MCF 10A (cell line): Measurements from ENCODE around the gene PPP1R15B. TPM values are rescaled to one million over a fixed set of nuclear protein-coding genes. Genes with fewer than 3 reads are reported as not detected.

Experiments
- BruUV-seq: library from RNA; stranded (reverse); fragments of 400-500 nt; replicated peaks from 2 replicates; lab custom pipeline; 2021; lab: Mats Ljungman, UMichigan
- CTCF ChIA-PET: fragments of 300-600 bp; sonication (Branson Sonifier 250); formaldehyde crosslinking; extraction: SDS; loops from one replicate; lab custom pipeline; 2021; ENCODE audit warnings: antibody characterized with exemption, inconsistent platforms; lab: Yijun Ruan, JAX
- POLR2A ChIA-PET: fragments of 300-600, 350-650 bp; sonication (Branson Sonifier 250); formaldehyde crosslinking; extraction: SDS; loops from one replicate; lab custom pipeline; 2020; ENCODE audit warnings: antibody characterized with exemption, inconsistent platforms; lab: Yijun Ruan, JAX
- DNase-seq: peaks from one replicate; pipeline ENCODE4 v3.0.0-alpha.2; 2018; ENCODE audit not compliant: unreplicated experiment
- H3K27ac Mint-ChIP-seq: one replicate; pipeline ENCODE4 v1.8.0; 2022; ENCODE audit warnings: mild to moderate bottlenecking, low read depth, mixed read lengths; ENCODE audit not compliant: unreplicated experiment
- H3K27me3 Mint-ChIP-seq: one replicate; pipeline ENCODE4 v1.8.0; 2022; ENCODE audit warnings: mixed read lengths; ENCODE audit not compliant: insufficient read depth, unreplicated experiment
- H3K36me3 Mint-ChIP-seq: one replicate; pipeline ENCODE4 v1.8.0; 2022; ENCODE audit warnings: mild to moderate bottlenecking, moderate library complexity, mixed read lengths; ENCODE audit not compliant: insufficient read depth, unreplicated experiment
- H3K4me1 Mint-ChIP-seq: one replicate; pipeline ENCODE4 v1.8.0; 2022; ENCODE audit warnings: mixed read lengths; ENCODE audit not compliant: insufficient read depth, unreplicated experiment
- H3K4me3 Mint-ChIP-seq: one replicate; pipeline ENCODE4 v1.8.0; 2022; ENCODE audit warnings: mild to moderate bottlenecking, moderate library complexity, mixed read lengths; ENCODE audit not compliant: unreplicated experiment
- H3K9me3 Mint-ChIP-seq: one replicate; pipeline ENCODE4 v1.8.0; 2022; ENCODE audit warnings: mixed read lengths; ENCODE audit not compliant: unreplicated experiment
- CTCF ChIP-seq: fragments of 200-600 bp; IDR thresholded peaks from one replicate; pipeline ENCODE4 v1.8.0; 2022; ENCODE audit warnings: antibody characterized with exemption, mild to moderate bottlenecking; ENCODE audit not compliant: unreplicated experiment
- intact Hi-C: fragments of 100-400 bp; cut with micrococcal nuclease; formaldehyde crosslinking; loops from 2 replicates; pipeline ENCODE4 v1.14.1; 2022
- total RNA-seq: library from RNA; stranded (reverse); gene quantifications from 2 replicates; pipeline ENCODE4 v1.2.3, GENCODE V29; 2022

The PPP1R15B gene
- total RNA-seq, 1 experiment from 2014 or later, result 86.0 TPM

- POLR2A ChIA-PET, result interaction anchor here (0.6 to 3.1 kb wide), 9 partner anchors 10 to 391 kb away, joined by 3 to 12 read pairs (median 3); no protein-coding TSS in a partner anchor
- BruUV-seq, result no TSS peak
- DNase-seq, result no peak
- Mint-ChIP-seq H3K9me3 (no peaks in the 10 kb centered on the region), H3K27me3 (no peaks in the 10 kb centered on the region), H3K27ac (no peak overlapping the region), H3K36me3 (peaks cover under 1% of the 10 kb centered on the region), H3K4me3 (no peak overlapping the region), H3K4me1 (no peaks in the 10 kb centered on the region)
- CTCF ChIA-PET, result interaction anchor here (0.6 to 8.0 kb wide), 6 partner anchors 8 to 176 kb away, joined by 3 to 109 read pairs (median 5); no protein-coding TSS in a partner anchor
- no peak for TF ChIP-seq CTCF
- intact Hi-C loops, result no loop called here
Observed at GRCh38 chr1:204390751-204391466, 20.7 kb downstream of the PPP1R15B start.

DNA sequence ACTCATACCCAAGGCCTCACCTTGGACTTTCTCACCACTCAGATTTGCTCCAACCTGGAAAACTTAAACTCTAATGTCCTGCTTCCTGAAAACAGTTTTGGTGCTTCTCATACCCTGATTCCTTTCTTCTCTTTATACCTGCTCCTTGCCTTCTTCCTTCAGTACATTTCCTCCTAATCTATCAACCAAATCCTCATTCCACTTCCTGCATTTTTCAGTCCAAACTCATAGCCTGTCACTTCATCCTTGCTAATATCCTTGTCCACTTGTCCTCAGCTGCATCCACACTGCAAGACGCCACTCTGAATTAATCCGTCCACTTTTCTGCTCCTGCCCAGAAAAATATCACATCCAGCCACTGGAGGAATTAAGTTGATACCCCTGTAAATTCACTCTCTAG is 25.9 kb downstream of the PPP1R15B start:
- no peaks in the 10 kb centered on the region for H3K9me3 Mint-ChIP-seq
- H3K4me3 Mint-ChIP-seq, result no peak overlapping the region
- POLR2A ChIA-PET, result interaction anchor here (0.6 to 5.9 kb wide), 11 partner anchors 10 to 234 kb away, joined by 3 to 37 read pairs (median 4); partner anchors contain the start of genes ETNK2, MDM4 and PIK3C2B

GRCh38 chr1:204384636-204385352 is 26.8 kb downstream of the PPP1R15B start:
- intact Hi-C loops, result no loop called here
- Mint-ChIP-seq H3K9me3 (no peaks in the 10 kb centered on the region), H3K27me3 (no peaks in the 10 kb centered on the region), H3K4me3 (no peak overlapping the region), H3K36me3 (no peaks in the 10 kb centered on the region), H3K27ac (no peak overlapping the region), H3K4me1 (no peaks in the 10 kb centered on the region)
- DNase-seq, result peak; percentile 86
- no peak for TF ChIP-seq CTCF
- ChIA-PET CTCF (interaction anchor here (0.7 to 8.0 kb wide), 13 partner anchors 9 to 423 kb away, joined by 3 to 109 read pairs (median 5); no protein-coding TSS in a partner anchor), POLR2A (interaction anchor here (0.6 to 5.9 kb wide), 14 partner anchors 9 to 179 kb away, joined by 3 to 37 read pairs (median 4); partner anchors contain the start of genes MDM4 and PIK3C2B)
- no TSS peak for BruUV-seq

More for the DNA sequence above, 25.9 kb downstream of the PPP1R15B start:
- CTCF ChIA-PET, result interaction anchor here (0.6 to 8.0 kb wide), 15 partner anchors 13 to 525 kb away, joined by 3 to 109 read pairs (median 4); no protein-coding TSS in a partner anchor
- intact Hi-C loops, result no loop called here
- TF ChIP-seq CTCF, result no peak
- Mint-ChIP-seq H3K27me3 (no peaks in the 10 kb centered on the region), H3K27ac (no peak overlapping the region), H3K4me1 (no peaks in the 10 kb centered on the region), H3K36me3 (no peaks in the 10 kb centered on the region)
- DNase-seq, result no peak
- BruUV-seq, result no TSS peak
